ENCODE results near the gene GUCY1A1. TPM values are rescaled to one million over a fixed set of nuclear protein-coding genes. Genes with fewer than 3 reads are reported as not detected.

Gene GUCY1A1
- total RNA-seq, 1 donor from 2014 or later, result 1.5 TPM

GRCh38 chr4:155724731-155725130, 58.1 kb downstream of the GUCY1A1 start:
- Histone ChIP-seq H4K20me1 (ENCODE audit: low read depth) (no peaks in the 10 kb centered on the region), H3K9ac (no peak overlapping the region), H3K36me3 (no peaks in the 10 kb centered on the region), H3K4me2 (peak overlapping the region; percentile 33), H2AFZ (replicated peaks) (no peak overlapping the region), H3K27me3 (no peaks in the 10 kb centered on the region), H3K79me2 (ENCODE audit: low read depth) (no peaks in the 10 kb centered on the region), H3F3A (ENCODE audit: low read depth) (no peaks in the 10 kb centered on the region), H3K4me3 (no peak overlapping the region), H3K9me3 (ENCODE audit: low read depth) (no peaks in the 10 kb centered on the region), H3K4me1 (peaks cover 16% of the 10 kb centered on the region), H3K27ac (no peak overlapping the region)
- TF ChIP-seq CTCF (IDR thresholded peaks at IDR 0.05) (no peak), EZH2 (IDR thresholded peaks at IDR 0.05) (no peak), EZH2phosphoT487 (IDR thresholded peaks at IDR 0.05) (no peak)
- H3K36me3 Mint-ChIP-seq, result peaks cover 3% of the 10 kb centered on the region
- no peaks in the 10 kb centered on the region for H3K9me3 Mint-ChIP-seq
- DNase-seq (ENCODE audit: low spot score), result no peak
- no peak overlapping the region for H3K4me3 Mint-ChIP-seq
- H3K27me3 Mint-ChIP-seq (ENCODE audit: insufficient read depth, low read depth), result no peaks in the 10 kb centered on the region
- H3K4me1 Mint-ChIP-seq, result peaks cover 24% of the 10 kb centered on the region
- no peak overlapping the region for H3K27ac Mint-ChIP-seq

GRCh38 chr4:155734065-155734464, 67.4 kb downstream of the GUCY1A1 start:
- H3K27me3 ChIP-seq, result no peaks in the 10 kb centered on the region
- H3K4me1 ChIP-seq, result no peaks in the 10 kb centered on the region
- no peaks in the 10 kb centered on the region for H3F3A ChIP-seq (ENCODE audit: low read depth)
- no peaks in the 10 kb centered on the region for H3K9me3 ChIP-seq (ENCODE audit: low read depth)
- no peak for DNase-seq (ENCODE audit: low spot score)
- no peaks in the 10 kb centered on the region for H3K36me3 ChIP-seq
- no peaks in the 10 kb centered on the region for H3K36me3 Mint-ChIP-seq
- no peak for TF ChIP-seq EZH2phosphoT487 (IDR thresholded peaks at IDR 0.05)
- no peak for TF ChIP-seq EZH2 (IDR thresholded peaks at IDR 0.05)
- no peak for TF ChIP-seq CTCF (IDR thresholded peaks at IDR 0.05)
- no peaks in the 10 kb centered on the region for H4K20me1 ChIP-seq (ENCODE audit: low read depth)
- H3K79me2 ChIP-seq (ENCODE audit: low read depth), result no peaks in the 10 kb centered on the region
- H2AFZ ChIP-seq (replicated peaks), result no peak overlapping the region
- H3K4me3 Mint-ChIP-seq, result no peak overlapping the region
- H3K27ac ChIP-seq, result no peak overlapping the region
- no peaks in the 10 kb centered on the region for H3K9me3 Mint-ChIP-seq
- H3K9ac ChIP-seq, result no peak overlapping the region
- no peak overlapping the region for H3K4me2 ChIP-seq
- no peak overlapping the region for H3K27ac Mint-ChIP-seq
- H3K27me3 Mint-ChIP-seq (ENCODE audit: insufficient read depth, low read depth), result peaks cover 3% of the 10 kb centered on the region
- H3K4me1 Mint-ChIP-seq, result no peaks in the 10 kb centered on the region
- no peak overlapping the region for H3K4me3 ChIP-seq

GRCh38 chr4:155734951-155735350, 68.3 kb downstream of the GUCY1A1 start:
- H2AFZ ChIP-seq (replicated peaks), result no peak overlapping the region
- TF ChIP-seq EZH2phosphoT487 (IDR thresholded peaks at IDR 0.05) (no peak), CTCF (IDR thresholded peaks at IDR 0.05) (no peak), EZH2 (IDR thresholded peaks at IDR 0.05) (no peak)
- H3K27ac Mint-ChIP-seq, result no peak overlapping the region
- no peaks in the 10 kb centered on the region for H4K20me1 ChIP-seq (ENCODE audit: low read depth)
- H3K9me3 ChIP-seq (ENCODE audit: low read depth), result no peaks in the 10 kb centered on the region
- H3K27me3 ChIP-seq, result no peaks in the 10 kb centered on the region
- H3K4me1 ChIP-seq, result no peaks in the 10 kb centered on the region
- H3F3A ChIP-seq (ENCODE audit: low read depth), result no peaks in the 10 kb centered on the region
- H3K27ac ChIP-seq, result no peak overlapping the region
- no peaks in the 10 kb centered on the region for H3K4me1 Mint-ChIP-seq
- H3K4me3 Mint-ChIP-seq, result no peak overlapping the region
- no peak overlapping the region for H3K4me2 ChIP-seq
- H3K36me3 Mint-ChIP-seq, result no peaks in the 10 kb centered on the region
- no peak for DNase-seq (ENCODE audit: low spot score)
- no peak overlapping the region for H3K4me3 ChIP-seq
- no peaks in the 10 kb centered on the region for H3K79me2 ChIP-seq (ENCODE audit: low read depth)
- no peak overlapping the region for H3K9ac ChIP-seq
- no peaks in the 10 kb centered on the region for H3K9me3 Mint-ChIP-seq
- no peaks in the 10 kb centered on the region for H3K36me3 ChIP-seq
- H3K27me3 Mint-ChIP-seq (ENCODE audit: insufficient read depth, low read depth), result peaks cover 3% of the 10 kb centered on the region
